Upper lobe of left lung (tissue), 4 donors: ENCODE results near the gene CBY3.
"Not testable (repeated sequence)": the region's sequence is repeated elsewhere in the genome, so short reads cannot be mapped to it uniquely, and the experiment has no call there.

Experiments
- EP300 ChIP-seq, 4 donors: sonication (generic); formaldehyde crosslinking; IDR thresholded peaks; one replicate each; pipeline ENCODE4 v1.5.1; 2017; ENCODE audit warnings: antibody characterized with exemption in 4 of 4, control low read depth in 2 of 4
- POLR2AphosphoS5 ChIP-seq, 2 donors: sonication (generic); formaldehyde crosslinking; IDR thresholded peaks; one replicate each; pipeline ENCODE4 v1.5.1; 2017; ENCODE audit warnings: antibody characterized with exemption in 2 of 2

GRCh38 chr5:179641745-179642144 lies 39.1 kb downstream of the CBY3 start:
- not testable (repeated sequence) for TF ChIP-seq POLR2AphosphoS5, EP300 (IDR thresholded peaks at IDR 0.05)
